ENCODE results near the gene MBNL2. TPM values are rescaled to one million over a fixed set of nuclear protein-coding genes. Genes with fewer than 3 reads are reported as not detected.

MBNL2 gene
- total RNA-seq, 2 donors from 2014 or later: 47.5 to 50.8 TPM

DNA sequence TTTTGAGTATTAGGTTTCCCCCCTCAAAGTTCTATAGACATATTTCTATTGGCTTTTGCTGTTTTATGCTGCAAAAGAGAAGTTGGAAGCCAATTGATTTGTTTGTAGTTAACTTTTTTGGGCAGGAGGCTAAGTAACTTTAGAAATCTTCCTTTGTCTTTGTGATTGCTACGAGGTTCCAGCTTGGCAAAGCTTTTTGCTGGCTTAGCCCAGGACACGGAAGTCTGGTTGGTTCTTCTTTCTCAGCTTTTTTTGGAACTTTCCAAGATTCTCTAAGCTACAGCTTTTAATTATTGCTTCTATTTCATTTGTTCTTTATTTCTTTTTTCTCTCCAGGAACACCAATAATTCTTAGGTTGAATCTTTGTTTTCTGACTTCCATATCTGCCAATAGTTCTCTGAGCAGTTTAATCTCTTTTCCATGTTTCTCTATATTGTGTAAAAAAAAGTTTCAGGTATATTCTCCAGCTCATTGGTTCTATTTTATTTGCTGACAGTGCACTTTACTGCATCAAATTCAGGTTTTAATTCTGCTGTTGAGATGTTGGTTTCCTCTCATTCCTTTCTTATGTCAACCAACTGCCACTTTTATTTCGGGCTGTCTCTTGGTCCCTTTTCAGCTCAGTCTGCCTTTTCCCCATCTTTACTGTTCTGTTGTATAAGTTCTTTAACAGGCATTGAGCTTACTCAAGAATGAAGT, 27.8 kb downstream of the MBNL2 start:
- intact Hi-C loops (cut with DNase I): no loop called here
- Histone ChIP-seq H3K27ac (peak overlapping the region in 2 of 4 donors; percentile 56 to 67), H3K27me3 (no peaks in the 10 kb centered on the region), H3K4me3 (no peak overlapping the region), H3K4me1 (peaks cover 68% of the 10 kb centered on the region), H3K36me3 (replicated peaks in 1 of 2; ENCODE audit: insufficient read depth in 1 of 2, low read depth in 2 of 2) (no peaks in the 10 kb centered on the region), H3K9me3 (no peaks in the 10 kb centered on the region)
- DNase-seq: no peak
- TF ChIP-seq POLR2A (IDR thresholded peaks at IDR 0.05): no peak
- TF ChIP-seq, protein P1, sequence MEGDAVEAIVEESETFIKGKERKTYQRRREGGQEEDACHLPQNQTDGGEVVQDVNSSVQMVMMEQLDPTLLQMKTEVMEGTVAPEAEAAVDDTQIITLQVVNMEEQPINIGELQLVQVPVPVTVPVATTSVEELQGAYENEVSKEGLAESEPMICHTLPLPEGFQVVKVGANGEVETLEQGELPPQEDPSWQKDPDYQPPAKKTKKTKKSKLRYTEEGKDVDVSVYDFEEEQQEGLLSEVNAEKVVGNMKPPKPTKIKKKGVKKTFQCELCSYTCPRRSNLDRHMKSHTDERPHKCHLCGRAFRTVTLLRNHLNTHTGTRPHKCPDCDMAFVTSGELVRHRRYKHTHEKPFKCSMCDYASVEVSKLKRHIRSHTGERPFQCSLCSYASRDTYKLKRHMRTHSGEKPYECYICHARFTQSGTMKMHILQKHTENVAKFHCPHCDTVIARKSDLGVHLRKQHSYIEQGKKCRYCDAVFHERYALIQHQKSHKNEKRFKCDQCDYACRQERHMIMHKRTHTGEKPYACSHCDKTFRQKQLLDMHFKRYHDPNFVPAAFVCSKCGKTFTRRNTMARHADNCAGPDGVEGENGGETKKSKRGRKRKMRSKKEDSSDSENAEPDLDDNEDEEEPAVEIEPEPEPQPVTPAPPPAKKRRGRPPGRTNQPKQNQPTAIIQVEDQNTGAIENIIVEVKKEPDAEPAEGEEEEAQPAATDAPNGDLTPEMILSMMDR (IDR thresholded peaks at IDR 0.05): no peak
- ATAC-seq: no peak
- WGBS, 2 donors: 38 to 45% methylated on average over 3 of the region's 3 CpGs

DNA sequence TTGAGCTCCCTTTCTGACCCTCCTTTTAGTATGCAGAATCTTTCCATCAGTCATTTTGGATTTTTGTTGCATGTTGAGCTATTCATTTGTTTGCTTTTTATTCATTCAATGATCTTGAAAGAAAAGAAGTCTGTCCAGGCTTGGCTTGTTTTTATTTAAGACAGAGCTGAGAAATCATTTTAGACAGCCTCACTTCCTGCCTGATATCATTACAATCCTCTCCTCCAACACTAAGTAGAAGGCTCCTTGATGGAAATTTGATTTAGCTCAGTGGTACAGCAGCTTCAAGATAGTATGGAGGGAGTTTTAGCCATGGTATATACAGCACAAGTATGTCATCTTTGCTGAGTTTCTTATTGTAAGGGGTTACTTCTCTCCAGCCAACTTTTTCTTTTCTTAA, 28.4 kb downstream of the MBNL2 start:
- ATAC-seq (no peak), DNase-seq (no peak)
- intact Hi-C loops (cut with DNase I): no loop called here
- H3K4me1 ChIP-seq: peaks cover 68% of the 10 kb centered on the region
- TF ChIP-seq, protein P1 (IDR thresholded peaks at IDR 0.05): no peak
- no peak for TF ChIP-seq POLR2A (IDR thresholded peaks at IDR 0.05)
- H3K36me3 ChIP-seq (replicated peaks in 1 of 2; ENCODE audit: insufficient read depth in 1 of 2, low read depth in 2 of 2): no peaks in the 10 kb centered on the region
- H3K27ac ChIP-seq: peak overlapping the region in 2 of 4 donors; percentile 56 to 67
- H3K27me3 ChIP-seq: no peaks in the 10 kb centered on the region
- no peak overlapping the region for H3K4me3 ChIP-seq
- no peaks in the 10 kb centered on the region for H3K9me3 ChIP-seq

DNA sequence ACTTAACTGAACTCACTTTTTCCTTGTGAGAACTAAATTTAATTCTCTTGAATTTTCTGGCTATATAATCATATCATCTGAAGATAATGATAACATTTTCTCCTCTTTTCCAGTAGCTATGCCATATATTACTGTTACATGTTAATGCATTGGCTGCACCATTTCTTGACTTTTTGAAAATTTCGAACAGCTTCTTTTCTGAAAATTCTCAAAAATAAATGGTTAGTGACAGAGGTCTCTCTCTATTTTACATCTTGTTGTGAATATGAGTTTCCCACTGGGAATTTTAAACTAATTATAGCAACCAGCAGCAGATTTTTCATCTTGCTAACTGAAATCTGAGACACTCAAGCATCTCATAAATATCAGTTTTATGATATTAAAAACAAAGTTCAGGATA, 30.6 kb downstream of the MBNL2 start:
- H3K4me3 ChIP-seq: no peak overlapping the region
- no peaks in the 10 kb centered on the region for H3K27me3 ChIP-seq
- H3K27ac ChIP-seq: no peak overlapping the region
- no peaks in the 10 kb centered on the region for H3K36me3 ChIP-seq (replicated peaks in 1 of 2; ENCODE audit: insufficient read depth in 1 of 2, low read depth in 2 of 2)
- intact Hi-C loops (cut with DNase I): no loop called here
- TF ChIP-seq POLR2A (IDR thresholded peaks at IDR 0.05): no peak
- TF ChIP-seq, protein P1 (IDR thresholded peaks at IDR 0.05): no peak
- 66 to 89% methylated on average over 1 of the region's 1 CpG for WGBS, 2 donors
- ATAC-seq (no peak), DNase-seq (no peak)
- peaks cover 69% of the 10 kb centered on the region for H3K4me1 ChIP-seq
- no peaks in the 10 kb centered on the region for H3K9me3 ChIP-seq

DNA sequence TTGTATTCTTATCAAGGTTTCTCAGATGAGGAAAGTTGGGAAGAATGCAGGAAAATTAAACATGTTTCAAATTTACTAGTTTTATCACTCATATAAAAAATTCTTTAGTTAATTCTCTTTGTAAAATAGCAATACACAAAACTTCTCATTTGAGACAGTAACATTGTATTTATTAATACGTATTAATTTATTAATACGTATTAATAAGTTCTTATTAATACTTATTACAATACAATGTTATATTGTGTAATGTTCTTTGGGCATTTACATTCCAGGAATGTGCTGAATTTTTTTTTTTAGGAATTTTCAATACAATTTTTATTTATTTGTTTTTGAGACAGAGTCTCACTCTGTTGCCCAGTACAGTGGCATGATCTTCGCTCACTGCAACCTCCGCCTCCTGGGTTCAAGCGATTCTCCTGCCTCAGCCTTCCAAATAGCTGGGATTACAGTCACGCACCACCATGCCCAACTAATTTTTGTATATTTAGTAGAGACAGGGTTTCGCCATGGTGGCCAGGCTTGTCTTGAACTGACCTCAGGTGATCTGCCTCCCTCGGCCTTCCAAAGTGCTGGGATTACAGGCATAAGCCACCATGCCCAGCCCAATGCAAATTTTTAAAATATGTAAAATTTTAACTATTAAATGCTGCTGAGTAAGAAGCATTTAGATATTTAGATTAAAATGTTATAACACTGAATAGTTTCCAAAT, 31.6 kb downstream of the MBNL2 start:
- Histone ChIP-seq H3K4me1 (peaks cover 69% of the 10 kb centered on the region), H3K36me3 (replicated peaks in 1 of 2; ENCODE audit: insufficient read depth in 1 of 2, low read depth in 2 of 2) (no peaks in the 10 kb centered on the region), H3K27me3 (no peaks in the 10 kb centered on the region), H3K27ac (no peak overlapping the region), H3K9me3 (no peaks in the 10 kb centered on the region), H3K4me3 (no peak overlapping the region)
- DNase-seq (no peak), ATAC-seq (no peak)
- WGBS, 2 donors: 95 to 98% methylated on average over 8 of the region's 8 CpGs
- intact Hi-C loops (cut with DNase I): no loop called here
- TF ChIP-seq, protein P1 (IDR thresholded peaks at IDR 0.05): no peak
- TF ChIP-seq POLR2A (IDR thresholded peaks at IDR 0.05): no peak
